ENCODE measurements around the gene CLK2.
"Not testable (repeated sequence)": the region's sequence is repeated elsewhere in the genome, so short reads cannot be mapped to it uniquely, and the experiment has no call there.

DNA sequence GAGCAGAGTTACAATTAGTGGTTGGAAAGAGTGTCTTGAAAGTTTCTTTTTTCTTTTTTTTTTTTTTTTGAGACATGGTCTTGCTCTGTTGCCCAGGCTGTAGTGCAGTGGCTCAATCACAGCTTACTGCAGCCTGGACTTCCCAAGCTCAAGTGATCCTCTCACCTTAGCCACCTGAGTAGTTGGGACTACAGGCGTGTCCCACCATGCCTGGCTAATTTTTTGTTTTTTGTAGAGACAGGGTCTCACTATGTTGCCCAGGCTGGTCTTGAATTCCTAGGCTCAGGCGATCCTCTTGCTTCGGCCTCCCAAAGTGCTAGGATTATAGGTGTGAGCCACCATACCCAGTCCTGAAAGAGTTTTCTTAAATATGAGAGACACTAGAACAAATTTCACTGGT is 26.5 kb downstream of the CLK2 start:
- TF ChIP-seq, protein P1, sequence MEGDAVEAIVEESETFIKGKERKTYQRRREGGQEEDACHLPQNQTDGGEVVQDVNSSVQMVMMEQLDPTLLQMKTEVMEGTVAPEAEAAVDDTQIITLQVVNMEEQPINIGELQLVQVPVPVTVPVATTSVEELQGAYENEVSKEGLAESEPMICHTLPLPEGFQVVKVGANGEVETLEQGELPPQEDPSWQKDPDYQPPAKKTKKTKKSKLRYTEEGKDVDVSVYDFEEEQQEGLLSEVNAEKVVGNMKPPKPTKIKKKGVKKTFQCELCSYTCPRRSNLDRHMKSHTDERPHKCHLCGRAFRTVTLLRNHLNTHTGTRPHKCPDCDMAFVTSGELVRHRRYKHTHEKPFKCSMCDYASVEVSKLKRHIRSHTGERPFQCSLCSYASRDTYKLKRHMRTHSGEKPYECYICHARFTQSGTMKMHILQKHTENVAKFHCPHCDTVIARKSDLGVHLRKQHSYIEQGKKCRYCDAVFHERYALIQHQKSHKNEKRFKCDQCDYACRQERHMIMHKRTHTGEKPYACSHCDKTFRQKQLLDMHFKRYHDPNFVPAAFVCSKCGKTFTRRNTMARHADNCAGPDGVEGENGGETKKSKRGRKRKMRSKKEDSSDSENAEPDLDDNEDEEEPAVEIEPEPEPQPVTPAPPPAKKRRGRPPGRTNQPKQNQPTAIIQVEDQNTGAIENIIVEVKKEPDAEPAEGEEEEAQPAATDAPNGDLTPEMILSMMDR (optimal IDR thresholded peaks at IDR 0.05 in 1 of 3, IDR thresholded peaks at IDR 0.05 in 1 of 3, conservative IDR thresholded peaks at IDR 0.05 in 1 of 3; ENCODE audit: extremely low read depth in 1 of 3, insufficient read depth in 2 of 3, low read length in 3 of 3), result not testable (repeated sequence)
- TF ChIP-seq EZH2 (IDR thresholded peaks at IDR 0.05; ENCODE audit: low read length), result not testable (repeated sequence)
